SK-N-DZ (cell line): ENCODE results near the gene HMHB1.
"Not testable (repeated sequence)": the region's sequence is repeated elsewhere in the genome, so short reads cannot be mapped to it uniquely, and the experiment has no call there.

Experiments
- DNase-seq: peaks from one replicate; pipeline ENCODE4 v3.0.0-alpha.2; 2015; ENCODE audit warnings: low spot score

Gene HMHB1

GRCh38 chr5:143801252-143801939 is 10.6 kb upstream of the HMHB1 start:
- DNase-seq = no peak

- no peak for DNase-seq
These were observed 6.1 kb upstream of the HMHB1 start for GRCh38 chr5:143805861-143806260.

- DNase-seq = no peak
These were observed 5.4 kb upstream of the HMHB1 start for GRCh38 chr5:143806579-143806978.

- peak; percentile 24 for DNase-seq
These were observed 4.6 kb upstream of the HMHB1 start for GRCh38 chr5:143807401-143807800.

GRCh38 chr5:143816370-143816769 is 4.4 kb downstream of the HMHB1 start:
- DNase-seq = not testable (repeated sequence)

GRCh38 chr5:143819716-143820115 is 7.8 kb downstream of the HMHB1 start:
- no peak for DNase-seq

GRCh38 chr5:143820451-143820850 is 8.5 kb downstream of the HMHB1 start:
- DNase-seq = no peak

- peak; percentile 79 for DNase-seq
These were observed 13.1 kb downstream of the HMHB1 start for GRCh38 chr5:143824851-143825720.

GRCh38 chr5:143826951-143827444 is 15.0 kb downstream of the HMHB1 start:
- no peak for DNase-seq

- DNase-seq = no peak
These were observed 16.7 kb downstream of the HMHB1 start for GRCh38 chr5:143828710-143829109.

GRCh38 chr5:143833177-143833576 is 21.2 kb downstream of the HMHB1 start:
- DNase-seq = no peak

- peak; percentile 66 for DNase-seq
These were observed 23.3 kb downstream of the HMHB1 start for GRCh38 chr5:143835251-143835650.

- DNase-seq = no peak
These were observed 24.3 kb downstream of the HMHB1 start for GRCh38 chr5:143836161-143836725.

- peak; percentile 80 for DNase-seq
These were observed 25.4 kb downstream of the HMHB1 start for GRCh38 chr5:143837306-143837848.

GRCh38 chr5:143841446-143841845 is 29.5 kb downstream of the HMHB1 start:
- no peak for DNase-seq

- no peak for DNase-seq
These were observed 31.0 kb downstream of the HMHB1 start for GRCh38 chr5:143842920-143843319.

- DNase-seq = no peak
These were observed 31.5 kb downstream of the HMHB1 start for GRCh38 chr5:143843461-143843860.

GRCh38 chr5:143850050-143850683 is 38.2 kb downstream of the HMHB1 start:
- no peak for DNase-seq

GRCh38 chr5:143851383-143851782 is 39.4 kb downstream of the HMHB1 start:
- no peak for DNase-seq

GRCh38 chr5:143860211-143860610 is 48.2 kb downstream of the HMHB1 start:
- peak; percentile 7 for DNase-seq

- no peak for DNase-seq
These were observed 50.3 kb downstream of the HMHB1 start for GRCh38 chr5:143862271-143862670.
